Hepatocyte (in vitro differentiated cells): ENCODE results near the gene OR5D13. TPM values are rescaled to one million over a fixed set of nuclear protein-coding genes. Genes with fewer than 3 reads are reported as not detected.

Experiments used
- DNase-seq: peaks from one replicate; pipeline ENCODE4 v3.0.0-alpha.2; 2016; ENCODE audit warnings: low spot score
- H2AFZ ChIP-seq: fragments of 200-600 bp; sonication (generic); 2 replicates; pipeline ENCODE4 v1.6.0; 2016; ENCODE audit warnings: antibody characterized with exemption, mild to moderate bottlenecking
- H3K27ac ChIP-seq: fragments of 200-600 bp; sonication (generic); 2 replicates; pipeline ENCODE4 v1.5.1; 2016; ENCODE audit warnings: mild to moderate bottlenecking
- H3K27me3 ChIP-seq: fragments of 200-600 bp; sonication (generic); 2 replicates; pipeline ENCODE4 v1.6.1; 2016
- H3K36me3 ChIP-seq: fragments of 200-600 bp; sonication (generic); replicated peaks from 2 replicates; pipeline ENCODE4 v1.5.1; 2016; ENCODE audit warnings: low read depth; ENCODE audit not compliant: insufficient read depth
- H3K4me1 ChIP-seq: fragments of 200-600 bp; sonication (generic); 2 replicates; pipeline ENCODE4 v1.5.1; 2016; ENCODE audit warnings: mild to moderate bottlenecking, moderate library complexity; ENCODE audit not compliant: insufficient read depth
- H3K4me2 ChIP-seq: fragments of 200-600 bp; sonication (generic); 2 replicates; pipeline ENCODE4 v1.6.0; 2016
- H3K4me3 ChIP-seq: fragments of 200-600 bp; sonication (generic); 2 replicates; pipeline ENCODE4 v1.5.1; 2016; ENCODE audit warnings: mild to moderate bottlenecking
- H3K79me2 ChIP-seq: fragments of 200-600 bp; sonication (generic); 2 replicates; pipeline ENCODE4 v1.6.0; 2017; ENCODE audit warnings: mild to moderate bottlenecking
- H3K9me2 ChIP-seq: fragments of 200-600 bp; sonication (generic); replicated peaks from 2 replicates; pipeline ENCODE4 v1.6.0; 2017; ENCODE audit warnings: mild to moderate bottlenecking; ENCODE audit not compliant: insufficient read depth
- H3K9me3 ChIP-seq: fragments of 200-600 bp; sonication (generic); 2 replicates; pipeline ENCODE4 v1.5.1; 2016; ENCODE audit warnings: low read depth, mild to moderate bottlenecking
- H4K20me1 ChIP-seq: fragments of 200-600 bp; sonication (generic); 2 replicates; pipeline ENCODE4 v1.6.0; 2016; ENCODE audit warnings: mild to moderate bottlenecking; ENCODE audit not compliant: insufficient read depth, poor library complexity, severe bottlenecking
- EZH2 ChIP-seq: fragments of 200-600 bp; sonication (generic); IDR thresholded peaks from 2 replicates; pipeline ENCODE4 v1.6.1; 2016; ENCODE audit warnings: antibody characterized with exemption, mild to moderate bottlenecking, borderline replicate concordance
- EZH2phosphoT487 ChIP-seq: fragments of 200-600 bp; sonication (generic); IDR thresholded peaks from one replicate; pipeline ENCODE4 v1.6.1; 2018; ENCODE audit warnings: antibody characterized with exemption, mild to moderate bottlenecking, low read depth, moderate library complexity; ENCODE audit not compliant: unreplicated experiment, severe bottlenecking
- WGBS: methylation state at CpG from one replicate; pipeline ENCODE4 v1.1.6; 2016; ENCODE audit warnings: low lambda C conversion rate; ENCODE audit errors: missing lambda C conversion rate; 5-methylcytosine and 5-hydroxymethylcytosine counted together
- polyA plus RNA-seq: library from polyadenylated mRNA; unstranded; fragments of >200 nt; fragmentation: Nextera tagmentation; extraction: Ambion mirVana; gene quantifications from 2 replicates; pipeline ENCODE4 v1.2.1, GENCODE V29; 2016
- total RNA-seq: library from RNA; depleted of rRNA; stranded (reverse); fragments of >200 nt; gene quantifications from 2 replicates; pipeline ENCODE4 v1.2.3, GENCODE V29; 2014
- TF ChIP-seq, protein P1 (sequence below): fragments of 200-600 bp; sonication (generic); IDR thresholded peaks from 2 replicates; pipeline ENCODE4 v1.5.1; 2016; ENCODE audit warnings: antibody characterized with exemption, mild to moderate bottlenecking; ENCODE audit not compliant: poor library complexity

The OR5D13 gene, protein sequence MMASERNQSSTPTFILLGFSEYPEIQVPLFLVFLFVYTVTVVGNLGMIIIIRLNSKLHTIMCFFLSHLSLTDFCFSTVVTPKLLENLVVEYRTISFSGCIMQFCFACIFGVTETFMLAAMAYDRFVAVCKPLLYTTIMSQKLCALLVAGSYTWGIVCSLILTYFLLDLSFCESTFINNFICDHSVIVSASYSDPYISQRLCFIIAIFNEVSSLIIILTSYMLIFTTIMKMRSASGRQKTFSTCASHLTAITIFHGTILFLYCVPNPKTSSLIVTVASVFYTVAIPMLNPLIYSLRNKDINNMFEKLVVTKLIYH
- total RNA-seq (not detected in 2 replicates), polyA plus RNA-seq (not detected in 2 replicates)

DNA sequence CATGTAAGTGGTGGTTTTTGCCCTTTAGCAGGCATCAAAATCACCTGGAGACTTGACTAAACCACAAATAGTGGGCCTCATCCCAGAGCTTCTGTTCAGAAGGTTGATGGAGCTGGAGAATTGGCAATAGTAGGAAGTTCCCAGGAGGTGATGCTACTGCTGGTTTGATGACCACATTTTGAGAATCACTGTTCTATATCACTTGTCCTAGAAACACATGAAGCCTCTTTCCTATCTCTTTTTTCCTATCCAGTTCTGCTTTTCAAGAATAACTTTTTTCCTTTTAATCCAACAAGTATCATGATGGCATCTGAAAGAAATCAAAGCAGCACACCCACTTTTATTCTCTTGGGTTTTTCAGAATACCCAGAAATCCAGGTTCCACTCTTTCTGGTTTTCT, at the start of gene OR5D13:
Gene OR5D13 (plus strand): TSS at position 301 of the 400 bp plus-strand sequence. CDS start 0 bp downstream, at position 301.
- DNase-seq = no peak
- H2AFZ ChIP-seq = no peak within 1 kb of the TSS
- H3K36me3 ChIP-seq = no peaks in the 10 kb centered on the region
- H3K4me3 ChIP-seq = no peak within 1 kb of the TSS
- no peaks in the 10 kb centered on the region for H3K9me2 ChIP-seq
- no peaks in the 10 kb centered on the region for H3K9me3 ChIP-seq
- H3K4me2 ChIP-seq = no peak within 1 kb of the TSS
- H3K4me1 ChIP-seq = no peaks in the 10 kb centered on the region
- H3K27ac ChIP-seq = no peak within 1 kb of the TSS
- no peaks in the 10 kb centered on the region for H3K27me3 ChIP-seq
- H3K79me2 ChIP-seq = no peaks in the 10 kb centered on the region
- no peaks in the 10 kb centered on the region for H4K20me1 ChIP-seq
- no peak for TF ChIP-seq EZH2
- TF ChIP-seq EZH2phosphoT487 = no peak
- TF ChIP-seq, protein P1, sequence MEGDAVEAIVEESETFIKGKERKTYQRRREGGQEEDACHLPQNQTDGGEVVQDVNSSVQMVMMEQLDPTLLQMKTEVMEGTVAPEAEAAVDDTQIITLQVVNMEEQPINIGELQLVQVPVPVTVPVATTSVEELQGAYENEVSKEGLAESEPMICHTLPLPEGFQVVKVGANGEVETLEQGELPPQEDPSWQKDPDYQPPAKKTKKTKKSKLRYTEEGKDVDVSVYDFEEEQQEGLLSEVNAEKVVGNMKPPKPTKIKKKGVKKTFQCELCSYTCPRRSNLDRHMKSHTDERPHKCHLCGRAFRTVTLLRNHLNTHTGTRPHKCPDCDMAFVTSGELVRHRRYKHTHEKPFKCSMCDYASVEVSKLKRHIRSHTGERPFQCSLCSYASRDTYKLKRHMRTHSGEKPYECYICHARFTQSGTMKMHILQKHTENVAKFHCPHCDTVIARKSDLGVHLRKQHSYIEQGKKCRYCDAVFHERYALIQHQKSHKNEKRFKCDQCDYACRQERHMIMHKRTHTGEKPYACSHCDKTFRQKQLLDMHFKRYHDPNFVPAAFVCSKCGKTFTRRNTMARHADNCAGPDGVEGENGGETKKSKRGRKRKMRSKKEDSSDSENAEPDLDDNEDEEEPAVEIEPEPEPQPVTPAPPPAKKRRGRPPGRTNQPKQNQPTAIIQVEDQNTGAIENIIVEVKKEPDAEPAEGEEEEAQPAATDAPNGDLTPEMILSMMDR = no peak

DNA sequence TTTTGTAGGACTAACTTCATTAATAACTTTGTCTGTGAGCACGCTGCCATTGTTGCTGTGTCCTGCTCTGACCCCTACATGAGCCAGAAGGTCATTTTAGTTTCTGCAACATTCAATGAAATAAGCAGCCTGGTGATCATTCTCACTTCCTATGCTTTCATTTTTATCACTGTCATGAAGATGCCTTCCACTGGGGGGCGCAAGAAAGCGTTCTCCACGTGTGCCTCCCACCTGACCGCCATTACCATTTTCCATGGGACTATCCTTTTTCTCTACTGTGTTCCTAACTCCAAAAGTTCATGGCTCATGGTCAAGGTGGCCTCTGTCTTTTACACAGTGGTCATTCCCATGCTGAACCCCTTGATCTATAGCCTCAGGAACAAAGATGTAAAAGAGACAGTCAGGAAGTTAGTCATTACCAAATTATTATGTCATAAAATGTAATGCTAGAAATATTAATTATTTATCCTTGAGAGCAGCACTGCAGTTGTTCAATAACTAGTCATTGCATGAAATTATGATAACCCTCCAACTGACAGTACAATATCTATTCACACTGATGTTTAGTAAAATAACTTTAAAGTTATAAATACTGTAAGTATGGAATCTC, 46.4 kb upstream of the OR5D13 start:
- WGBS = 18% methylated on average over 5 of the region's 5 CpGs
- TF ChIP-seq, protein P1 = no peak
- TF ChIP-seq EZH2phosphoT487 (no peak), EZH2 (no peak)
- Histone ChIP-seq H3K4me3 (no peak overlapping the region), H3K4me1 (no peaks in the 10 kb centered on the region), H3K36me3 (no peaks in the 10 kb centered on the region), H3K79me2 (no peaks in the 10 kb centered on the region), H3K4me2 (no peak overlapping the region), H4K20me1 (no peaks in the 10 kb centered on the region), H3K9me3 (no peaks in the 10 kb centered on the region), H3K27ac (no peak overlapping the region), H3K27me3 (no peaks in the 10 kb centered on the region), H3K9me2 (no peaks in the 10 kb centered on the region), H2AFZ (no peak overlapping the region)
- DNase-seq = no peak

DNA sequence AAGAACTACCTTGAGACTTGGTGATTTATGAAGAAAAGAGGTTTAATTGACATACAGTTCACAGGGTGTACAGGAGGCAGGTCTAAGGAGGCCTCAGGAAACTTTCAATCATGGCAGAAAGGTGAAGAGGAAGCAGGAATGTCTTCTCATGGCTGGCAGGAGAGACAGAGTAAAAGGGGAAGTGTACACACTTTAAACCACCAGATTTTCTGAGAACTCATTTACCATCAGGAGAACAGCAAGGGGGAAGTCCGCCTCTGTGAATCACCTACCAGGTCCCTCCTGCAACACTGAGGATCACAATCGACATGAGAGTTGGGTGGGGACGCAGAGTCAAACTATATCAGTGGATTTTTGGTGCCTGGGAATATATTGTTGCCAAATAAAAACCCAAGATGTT, 40.3 kb upstream of the OR5D13 start:
- Histone ChIP-seq H2AFZ (no peak overlapping the region), H3K9me3 (peaks cover 2% of the 10 kb centered on the region), H3K9me2 (no peaks in the 10 kb centered on the region), H3K27me3 (no peaks in the 10 kb centered on the region), H3K4me2 (no peak overlapping the region), H3K79me2 (no peaks in the 10 kb centered on the region), H4K20me1 (no peaks in the 10 kb centered on the region), H3K4me3 (no peak overlapping the region), H3K27ac (no peak overlapping the region), H3K4me1 (no peaks in the 10 kb centered on the region), H3K36me3 (no peaks in the 10 kb centered on the region)
- no peak for DNase-seq
- TF ChIP-seq EZH2phosphoT487 (no peak), EZH2 (no peak)
- TF ChIP-seq, protein P1 = no peak
- 45% methylated on average over 3 of the region's 3 CpGs for WGBS
